Frontal cortex (tissue), 4 donors: ENCODE measurements around the gene CLUH. TPM values are rescaled to one million over a fixed set of nuclear protein-coding genes. Genes with fewer than 3 reads are reported as not detected.
A peak's percentile ranks its signal among the peaks of the same experiment; 100 is the strongest.

Experiments
- DNase-seq, 2 donors: peaks; one replicate each; pipeline ENCODE4 v3.0.0; 2012; ENCODE audit warnings: low spot score in 2 of 2
- FAIRE-seq: peaks from 2 replicates; lab custom pipeline; 2012; peaks lifted over from hg19 to GRCh38; lab: Jason Lieb, UNC
- total RNA-seq: library from RNA; depleted of rRNA; stranded (reverse); fragments of >200 nt; gene quantifications from one replicate; pipeline ENCODE4 v1.2.3, GENCODE V29; 2014
- donor health status: control.
- donor health status: control.
- donor health status: control.

Gene CLUH
- total RNA-seq, 1 donor from 2014 or later: 24.1 TPM

DNA sequence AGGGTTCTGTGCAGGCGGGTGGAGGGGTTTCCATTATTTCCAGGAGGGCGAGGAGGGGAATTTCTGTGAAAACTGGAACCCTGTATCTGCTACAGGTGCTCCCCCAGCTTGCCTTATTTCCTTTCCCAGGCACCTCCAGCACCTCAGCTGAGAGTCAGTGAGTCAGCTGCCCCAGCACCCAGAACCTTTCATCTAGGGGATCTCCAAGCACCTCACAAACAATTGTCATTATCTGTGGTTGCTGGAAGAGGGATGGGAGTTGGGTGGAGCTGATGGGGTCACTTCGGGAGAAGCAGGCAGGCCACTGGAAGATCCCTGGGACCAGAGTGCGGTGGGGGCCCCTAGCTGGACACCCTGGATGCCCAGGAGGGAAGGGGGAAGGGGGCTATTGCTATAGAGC, 10.0 kb upstream of the CLUH start:
- DNase-seq: no peak
- FAIRE-seq: no peak

DNA sequence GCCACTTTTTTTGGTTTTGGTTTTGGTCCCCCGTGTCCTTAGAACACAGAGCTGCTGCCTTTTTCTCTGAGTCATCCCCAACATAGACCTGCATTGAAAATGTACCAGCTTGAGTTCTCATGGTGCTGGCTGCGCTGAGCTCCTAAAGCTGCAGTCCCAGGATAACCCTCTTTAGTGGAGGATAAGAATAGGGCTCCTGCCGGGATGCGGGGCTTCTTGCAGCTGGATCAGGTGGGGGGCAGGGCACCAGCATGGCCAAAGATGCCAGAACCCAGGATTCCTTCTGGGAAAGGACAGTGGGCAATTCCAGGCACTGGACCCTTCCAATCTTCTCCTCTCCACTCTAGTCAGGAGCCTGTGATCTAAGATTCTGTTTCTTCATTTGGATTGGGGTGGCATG, 8.3 kb upstream of the CLUH start:
- DNase-seq (no peak), FAIRE-seq (no peak)

DNA sequence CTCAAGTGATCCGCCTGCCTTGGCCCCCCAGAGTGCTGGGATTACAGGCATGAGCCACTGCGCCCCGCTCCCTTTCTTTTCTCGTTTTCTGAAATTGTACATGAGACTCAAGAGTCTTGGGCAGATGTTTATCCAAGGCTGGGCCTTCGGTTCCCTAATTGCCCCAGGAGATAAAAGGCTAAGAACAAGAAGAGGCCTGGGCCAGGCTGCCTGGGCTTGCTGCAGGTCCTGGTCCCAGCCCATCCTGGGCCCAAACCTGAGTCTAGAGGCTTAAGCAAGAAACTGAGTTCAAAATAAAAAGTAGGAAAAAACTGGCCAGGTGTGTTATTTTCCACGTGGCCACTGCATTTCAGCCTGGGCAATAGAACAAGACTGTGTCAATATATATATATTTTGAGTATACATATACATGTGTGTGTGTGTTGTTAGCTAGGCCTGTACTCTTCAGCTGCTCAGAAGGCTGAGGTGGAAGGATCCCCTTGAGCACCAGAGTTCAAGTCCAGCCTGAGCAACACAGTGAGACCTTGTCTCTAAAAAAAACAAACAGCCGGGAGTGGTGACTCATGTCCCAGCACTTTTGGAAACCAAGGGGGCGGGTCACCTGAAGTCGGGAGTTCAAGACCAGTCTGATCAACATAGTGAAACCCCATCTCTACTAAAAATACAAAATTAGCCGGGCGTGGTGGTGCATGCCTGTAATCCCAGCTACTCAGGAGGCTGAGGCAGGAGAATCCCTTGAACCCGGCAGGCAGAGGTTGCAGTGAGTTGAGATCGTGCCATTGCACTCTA, 6.8 kb upstream of the CLUH start:
- DNase-seq: no peak
- FAIRE-seq: no peak

DNA sequence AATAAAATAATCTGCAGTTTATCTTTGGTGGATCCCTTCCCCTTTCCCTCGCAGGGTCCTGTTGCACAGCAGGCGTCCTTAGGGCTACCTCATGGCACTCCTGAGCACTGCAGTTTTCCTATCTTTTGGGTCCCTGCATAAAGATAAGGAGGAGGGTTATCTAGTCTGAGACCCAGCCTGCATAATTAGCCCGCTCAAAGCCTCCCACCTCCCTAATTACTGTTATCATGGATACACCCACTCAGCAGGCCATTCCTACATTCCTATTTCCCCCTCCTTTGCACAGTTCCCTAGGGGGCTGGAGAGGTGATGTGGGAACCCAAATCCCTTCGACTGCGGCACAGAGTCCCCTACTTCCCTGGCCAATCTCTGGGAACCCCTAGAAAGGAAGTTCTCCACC, 5.1 kb upstream of the CLUH start:
- DNase-seq (no peak), FAIRE-seq (no peak)

DNA sequence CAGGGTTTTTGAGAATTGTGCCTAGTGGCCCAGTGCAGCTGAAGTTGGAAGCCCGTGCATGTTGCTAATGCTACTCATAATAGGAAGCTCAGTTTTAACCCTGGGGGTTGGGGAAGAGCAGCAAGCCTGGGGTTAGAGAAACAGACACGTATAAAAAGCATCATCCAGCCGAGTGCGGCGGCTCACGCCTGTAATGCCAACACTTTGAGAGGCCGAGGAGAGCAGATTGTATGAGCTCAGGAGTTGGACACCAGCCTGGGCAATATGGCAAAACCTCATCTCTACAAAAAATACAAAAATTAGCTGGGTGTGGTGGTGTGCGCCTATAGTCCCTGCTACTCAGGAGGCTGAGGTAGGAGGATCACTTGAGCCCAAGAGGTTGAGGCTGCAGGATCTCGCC, 2.3 kb upstream of the CLUH start:
- FAIRE-seq (no peak), DNase-seq (no peak)

DNA sequence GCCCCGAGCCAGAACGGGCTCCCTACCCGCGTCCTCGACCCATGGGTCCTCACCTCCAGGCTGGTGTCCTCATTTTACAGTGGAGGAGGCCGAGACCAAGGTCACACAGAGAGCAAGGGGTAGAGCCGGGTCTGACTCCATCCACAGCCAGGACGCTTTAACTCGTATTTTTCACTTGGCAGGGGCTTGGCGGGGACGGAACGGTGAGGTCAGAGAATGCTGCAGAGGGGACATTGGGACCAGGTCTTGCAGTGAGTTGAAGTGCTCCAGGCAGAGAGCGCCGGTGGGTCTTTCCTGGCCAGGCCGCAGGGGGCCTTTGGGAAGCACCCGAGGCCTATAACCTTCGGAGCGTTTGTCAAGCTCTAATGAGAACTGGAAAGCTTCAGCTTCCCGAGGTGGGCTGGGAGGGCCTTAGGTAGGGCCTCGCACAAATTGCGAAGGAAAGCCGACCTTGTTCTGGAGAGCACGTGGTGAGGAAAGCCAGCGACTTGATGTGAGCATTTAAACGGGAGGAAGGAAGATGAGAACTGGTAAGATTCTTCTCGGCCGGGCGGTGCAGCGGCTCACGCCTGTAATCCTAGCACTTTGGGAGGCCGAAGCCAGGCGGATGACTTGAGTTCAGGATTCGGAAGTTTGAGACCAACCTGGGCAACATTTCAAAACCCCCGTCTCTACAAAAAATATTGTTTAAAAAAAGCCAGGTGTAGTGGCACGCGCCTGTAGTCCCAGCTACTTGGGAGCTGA, 908 bp upstream of the CLUH start:
- DNase-seq: no peak
- FAIRE-seq: no peak

DNA sequence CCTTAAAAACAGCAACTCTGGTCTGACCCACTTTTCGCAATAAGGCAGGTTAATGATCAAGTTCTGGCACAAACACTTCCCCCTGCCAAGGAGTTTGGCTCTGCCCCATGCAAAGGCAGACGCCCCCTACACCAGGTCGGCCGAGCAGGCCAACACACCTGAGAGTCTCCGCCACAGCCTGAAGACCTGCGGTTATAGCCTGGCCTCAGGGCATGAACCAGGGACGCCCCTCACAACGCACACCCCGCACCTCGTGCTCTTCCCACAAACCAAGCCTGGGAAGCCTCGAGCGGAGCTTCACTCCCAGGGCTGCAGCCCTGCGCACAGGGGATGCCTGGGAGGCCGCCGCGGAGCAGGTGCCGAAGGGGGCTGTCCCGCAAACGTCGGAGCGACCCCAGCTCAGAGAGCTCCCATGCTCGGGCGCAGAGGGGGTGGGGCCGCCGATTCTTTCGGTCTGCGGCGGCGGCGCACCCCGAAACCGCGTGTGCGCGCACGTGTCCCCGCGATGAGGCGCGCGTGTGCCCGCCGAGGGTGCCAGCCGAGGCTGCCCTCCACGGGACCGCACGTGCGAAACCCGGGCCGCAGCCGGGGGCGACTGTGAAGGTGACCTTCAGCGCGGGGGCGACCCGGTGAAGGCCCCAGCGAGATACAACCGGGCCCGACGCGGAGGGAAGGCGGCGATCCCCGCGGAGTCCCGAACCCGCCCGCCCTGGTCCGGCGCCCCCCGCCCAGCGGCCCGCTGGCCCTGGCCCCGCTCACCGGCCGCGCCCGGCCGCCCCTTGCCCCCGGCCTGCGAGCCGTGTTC, 559 bp downstream of the CLUH start:
- FAIRE-seq: no peak
- DNase-seq: no peak

DNA sequence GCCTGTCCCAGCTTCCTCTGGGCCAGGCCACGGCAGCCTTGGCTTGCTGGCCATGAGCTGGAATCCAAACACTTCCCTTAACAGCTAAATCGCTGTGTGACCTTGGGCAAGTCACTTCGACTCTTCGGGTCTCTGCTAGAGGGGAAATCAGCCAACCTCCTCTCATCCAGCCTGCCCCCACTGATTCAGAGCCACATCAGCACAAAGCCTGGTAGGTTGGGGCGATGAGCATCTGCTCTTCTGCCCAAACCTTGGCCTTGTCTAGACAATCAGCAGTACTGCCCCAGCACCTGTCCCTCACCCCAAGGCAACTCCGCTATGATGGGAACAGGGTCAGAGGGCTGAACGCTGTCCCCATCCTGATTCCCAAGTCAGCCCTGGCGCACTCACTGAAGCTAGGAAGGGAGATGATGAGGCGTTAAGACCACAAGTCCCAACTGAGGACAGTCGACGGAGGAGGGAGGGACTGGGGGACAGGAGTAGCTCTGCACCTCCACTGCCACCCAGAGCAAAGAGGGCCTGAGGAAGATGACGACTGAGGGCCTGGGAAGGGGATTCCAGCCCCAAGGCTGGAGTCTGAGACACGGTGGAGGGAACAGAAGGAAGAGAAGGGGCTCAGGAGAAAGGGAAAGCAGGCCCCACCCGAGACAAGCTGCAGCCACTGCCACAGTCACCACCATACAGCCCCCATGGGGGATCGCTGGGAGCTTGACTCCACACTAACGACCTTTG, 1.3 kb downstream of the CLUH start:
- FAIRE-seq (no peak), DNase-seq (peak in 1 of 2 donors; percentile 31)

DNA sequence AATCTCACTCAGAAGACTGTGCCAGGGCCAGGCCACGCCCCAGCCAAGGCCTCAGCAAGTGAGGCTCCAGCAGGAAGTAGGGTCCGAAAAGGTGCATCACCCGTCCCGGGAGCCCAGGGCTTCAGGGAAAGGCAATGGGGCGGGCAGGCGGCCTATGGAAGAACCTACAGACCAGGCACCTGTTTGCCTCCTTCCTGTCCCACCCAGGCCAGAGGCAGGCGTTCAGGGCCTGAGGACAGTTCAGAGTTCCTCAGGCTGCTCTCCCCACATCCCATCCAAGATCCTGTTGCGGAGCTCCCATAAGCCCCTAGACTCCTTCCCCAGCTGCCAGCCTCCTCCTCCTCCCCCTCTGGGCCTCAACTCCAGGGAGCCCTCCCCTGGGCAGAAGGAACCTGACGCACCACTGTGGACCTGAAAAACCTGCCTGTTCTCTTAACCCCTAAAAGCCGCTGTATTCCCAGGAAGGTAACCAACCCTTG, 2.3 kb downstream of the CLUH start:
- FAIRE-seq: no peak
- peak in 1 of 2 donors; percentile 33 for DNase-seq

DNA sequence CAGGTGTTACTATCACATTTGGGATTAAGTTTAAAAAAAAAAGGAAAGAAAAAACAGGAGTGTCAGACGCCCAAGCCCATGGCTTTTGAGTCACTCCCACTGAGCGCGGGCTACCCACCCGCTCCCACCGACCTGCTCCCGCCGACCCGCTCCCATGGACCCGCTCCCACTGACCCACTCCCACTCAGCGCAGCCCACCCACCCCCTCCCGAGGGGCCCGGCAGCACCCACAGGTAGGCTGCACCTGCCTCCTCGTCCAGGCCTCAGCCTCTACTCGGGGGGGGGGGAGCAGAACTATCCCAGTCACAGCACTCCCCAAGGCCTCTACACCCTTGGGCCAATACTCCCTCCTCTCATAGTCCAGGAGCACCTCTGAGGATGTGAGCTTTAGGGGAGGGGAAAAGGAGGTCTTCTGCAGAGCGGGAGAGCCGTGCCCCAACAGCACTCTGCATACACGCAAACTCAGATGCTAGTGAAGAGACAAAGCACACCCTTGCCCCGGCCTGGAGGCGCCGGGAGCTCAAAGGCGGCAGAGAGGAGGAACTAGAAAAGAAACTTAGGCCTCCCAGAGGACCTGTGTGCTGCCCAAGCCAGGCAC, 2.9 kb downstream of the CLUH start:
- DNase-seq: peak in 1 of 2 donors; percentile 12
- no peak for FAIRE-seq

DNA sequence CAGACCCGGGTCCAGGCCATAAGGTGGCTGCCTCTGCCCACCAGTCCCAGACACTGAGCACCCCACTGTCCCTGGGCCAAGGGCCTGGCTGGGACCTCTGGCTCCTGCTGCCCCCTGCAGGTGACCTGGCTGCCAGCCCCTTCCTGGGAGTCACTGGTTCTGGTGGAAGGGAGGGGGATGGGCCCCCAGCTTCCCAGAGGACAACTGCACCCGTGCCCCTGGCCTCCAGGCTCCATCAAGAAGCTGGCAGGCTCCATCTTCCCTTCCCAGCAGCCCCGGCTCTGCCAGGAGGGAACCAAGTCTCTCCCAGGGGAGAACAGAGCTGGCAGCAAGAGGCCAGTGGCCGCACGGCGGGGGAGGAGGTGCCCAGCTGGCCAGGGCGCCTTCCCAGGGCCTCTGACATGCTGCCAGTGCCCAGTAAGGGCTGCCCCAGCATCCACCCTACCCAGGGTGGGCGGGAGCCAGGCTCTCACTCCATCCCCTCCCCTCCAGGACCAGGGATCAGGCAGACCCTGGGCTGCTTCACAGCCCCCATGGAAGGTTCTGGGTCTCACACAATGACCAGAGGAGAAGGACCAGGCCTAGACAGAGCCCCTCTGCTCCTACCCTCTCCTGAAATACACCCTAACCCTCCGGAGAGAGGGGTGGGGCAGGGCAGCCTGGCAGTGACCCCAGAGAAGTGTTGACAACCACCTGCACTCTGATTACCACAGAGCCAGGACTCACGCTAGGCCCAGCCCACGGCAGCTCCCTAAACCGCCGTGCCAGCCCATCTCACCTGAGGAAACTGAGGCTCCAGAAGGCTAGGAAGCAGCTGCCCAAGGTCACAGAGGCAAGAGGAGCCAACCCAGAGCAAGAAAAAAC, 3.6 kb downstream of the CLUH start:
- no peak for FAIRE-seq
- DNase-seq: peak; percentile 66 to 73

DNA sequence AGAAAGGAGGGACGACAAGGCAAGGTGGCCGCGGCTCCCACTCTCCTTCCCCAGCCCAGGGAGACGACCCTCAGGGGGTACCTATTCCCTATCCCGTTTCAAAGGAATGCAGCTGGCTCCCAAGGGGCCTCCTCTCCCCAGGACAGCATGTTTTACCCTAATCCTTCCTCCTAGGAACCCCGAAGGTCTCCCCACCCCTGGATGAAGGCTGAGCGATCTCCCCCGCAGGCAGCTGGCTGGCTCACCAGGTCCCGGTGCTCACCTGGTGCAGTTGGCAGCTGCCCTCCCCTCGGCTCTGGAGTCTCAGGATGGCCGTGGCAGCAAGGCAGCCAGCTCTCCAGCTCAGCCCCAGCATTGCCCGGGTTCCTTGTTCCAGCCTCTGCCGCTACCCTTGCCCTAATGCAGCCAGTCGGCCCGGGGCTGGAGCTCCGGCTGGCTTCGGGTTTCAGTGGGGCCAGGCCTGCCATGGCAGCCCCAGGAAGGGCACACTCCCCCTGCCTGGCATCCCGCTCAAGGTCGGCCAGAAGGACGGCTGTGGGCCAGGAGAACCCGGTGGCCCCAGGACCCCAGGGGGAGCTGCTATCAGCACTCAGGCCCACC, 4.6 kb downstream of the CLUH start:
- FAIRE-seq (no peak), DNase-seq (peak in 1 of 2 donors; percentile 29)

DNA sequence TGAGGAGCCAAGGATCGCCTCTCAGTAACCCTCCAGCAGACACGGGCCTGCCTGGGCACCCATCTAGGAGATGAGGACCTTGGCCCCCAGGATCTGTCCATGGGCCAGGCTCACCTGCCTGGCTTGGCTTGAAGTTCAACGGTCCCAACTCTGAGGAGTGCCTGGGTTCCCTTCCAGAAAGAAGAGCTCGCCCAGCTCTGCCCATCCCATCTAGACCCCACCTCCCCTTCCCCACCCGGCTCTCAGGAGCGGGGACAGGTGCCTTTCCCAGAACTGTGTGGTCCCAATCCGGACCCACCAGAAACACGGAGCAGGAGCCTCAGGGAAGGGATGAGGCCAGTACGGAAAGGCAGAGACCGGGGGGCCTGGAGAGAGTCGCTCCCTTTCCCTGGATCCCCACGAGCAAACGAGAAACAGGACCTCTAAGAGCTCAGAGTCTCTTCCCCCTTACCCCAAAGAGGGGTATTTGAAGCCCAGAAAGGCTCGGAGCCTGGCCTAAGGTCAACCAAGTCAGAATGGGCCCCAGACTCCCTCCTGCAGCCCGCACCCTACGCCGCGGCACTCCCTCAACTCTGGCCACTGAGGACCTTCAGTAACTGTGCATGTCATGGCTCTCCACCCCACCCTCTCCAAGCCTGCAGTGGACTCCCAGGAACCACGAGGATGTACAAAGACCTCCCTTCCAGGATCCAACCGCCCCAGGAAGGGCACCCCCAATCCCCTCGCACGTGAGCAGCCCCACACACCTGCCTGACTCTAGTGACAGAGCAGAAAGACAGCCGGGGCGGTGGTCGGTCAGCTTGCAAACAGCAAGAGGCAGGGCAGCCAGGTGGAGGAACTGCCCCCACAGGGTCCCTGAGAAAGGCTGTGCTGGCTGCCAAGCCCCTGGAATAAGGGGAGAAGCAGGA, 5.4 kb downstream of the CLUH start:
- FAIRE-seq (no peak), DNase-seq (peak in 1 of 2 donors; percentile 29)

DNA sequence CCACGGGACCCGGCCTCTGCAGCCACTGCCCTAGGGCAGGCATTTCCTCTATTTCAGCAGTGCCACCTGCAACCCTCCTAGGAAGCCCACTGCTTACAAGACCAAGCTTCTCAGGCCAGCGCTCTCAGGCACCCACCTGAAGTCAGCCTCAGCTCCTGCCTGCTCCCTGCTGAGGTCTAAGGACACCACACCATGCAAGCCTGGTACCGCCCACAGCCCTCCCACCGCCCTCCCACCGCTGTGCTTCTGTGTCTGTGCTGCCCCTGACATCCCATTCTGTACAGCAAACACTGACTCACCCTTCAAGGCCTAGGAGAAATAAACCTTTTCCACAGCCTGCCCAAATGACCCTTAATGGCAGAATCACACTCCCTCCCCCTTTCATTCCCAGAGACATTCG, 6.3 kb downstream of the CLUH start:
- DNase-seq (peak in 1 of 2 donors; percentile 16), FAIRE-seq (no peak)

DNA sequence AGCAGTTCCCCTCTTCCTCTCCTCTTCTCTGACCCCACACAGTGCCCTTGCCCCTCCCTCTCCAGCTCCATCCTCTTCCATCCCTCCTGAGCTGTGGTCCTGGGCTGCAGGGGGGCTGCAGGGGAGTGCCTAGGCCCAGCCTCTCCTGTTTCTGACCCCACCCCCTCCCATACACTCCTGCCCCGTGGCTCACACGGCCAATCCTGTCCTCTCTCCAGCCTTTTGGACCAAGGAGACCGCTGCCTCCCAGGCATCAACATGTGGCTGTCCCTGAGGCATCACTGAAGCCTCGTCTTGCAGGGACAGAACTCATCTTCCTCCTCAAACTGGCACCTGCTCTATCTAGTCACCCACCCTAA, 6.7 kb downstream of the CLUH start:
- DNase-seq (peak in 1 of 2 donors; percentile 16), FAIRE-seq (no peak)

DNA sequence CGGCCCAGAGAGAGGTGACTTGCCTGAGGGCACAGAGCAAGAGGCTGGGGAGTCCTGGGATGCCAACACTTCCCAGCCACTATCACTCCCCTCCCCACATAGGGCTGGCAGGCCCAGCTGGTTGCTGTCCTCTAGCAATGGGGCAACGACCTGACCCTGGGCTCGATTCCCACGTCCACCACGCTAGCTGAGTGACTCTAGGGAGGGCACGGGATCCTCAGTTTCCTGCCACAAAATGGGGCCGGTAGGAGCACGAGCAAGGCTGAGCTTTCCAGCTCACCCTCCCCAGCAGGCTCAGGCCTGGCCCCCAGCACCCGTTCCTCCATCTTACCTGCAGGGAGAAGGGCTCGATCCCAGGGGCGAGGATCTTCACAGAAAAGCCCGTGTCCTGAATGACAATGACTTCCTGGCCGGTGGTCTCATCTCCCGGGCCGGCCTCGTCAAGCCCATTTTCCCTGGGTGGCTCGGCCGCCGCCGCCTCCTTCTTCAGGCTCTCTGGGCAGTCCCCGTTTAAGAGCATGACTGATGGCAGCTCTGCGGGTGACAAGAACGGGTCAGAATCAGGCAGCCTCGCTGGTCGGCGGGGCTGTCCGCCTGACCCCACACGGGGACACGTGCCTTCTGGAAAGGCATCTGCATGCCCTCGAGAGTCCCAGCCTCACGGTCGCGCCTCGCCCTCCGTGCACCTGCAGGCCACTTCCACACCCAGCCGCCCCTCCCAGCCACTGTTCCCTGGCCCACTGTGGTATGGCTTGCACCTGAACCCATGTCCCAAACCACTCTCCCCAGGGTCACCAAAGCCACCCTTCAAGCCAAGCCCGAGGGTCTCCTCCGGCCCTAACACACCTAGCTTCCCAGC, 7.3 kb downstream of the CLUH start:
- no peak for FAIRE-seq
- DNase-seq: peak in 1 of 2 donors; percentile 16
